Thoracic aorta (tissue), 2 donors: ENCODE results near the gene HACE1. TPM values are rescaled to one million over a fixed set of nuclear protein-coding genes. Genes with fewer than 3 reads are reported as not detected.

Experiments
- ATAC-seq: fragments of 150-250 bp; one replicate; pipeline ENCODE4 v1.8.0; 2017; ENCODE audit warnings: low read depth; ENCODE audit not compliant: insufficient number of reproducible peaks, low FRiP score
- DNase-seq: peaks from one replicate; pipeline ENCODE4 v3.0.0-alpha.2; 2020; ENCODE audit warnings: low spot score
- H3K27ac ChIP-seq, 2 donors: fragments of 200-600 bp; sonication (generic); 1 replicate in 1 of 2; 2 replicates in 1 of 2; pipeline ENCODE4 v1.5.1; 2016; ENCODE audit warnings: mild to moderate bottlenecking in 2 of 2, moderate library complexity in 2 of 2
- H3K27me3 ChIP-seq: fragments of 200-600 bp; sonication (generic); replicated peaks from 2 replicates; pipeline ENCODE4 v1.6.0; 2016; ENCODE audit warnings: mild to moderate bottlenecking; ENCODE audit not compliant: insufficient read depth
- H3K36me3 ChIP-seq: fragments of 200-600 bp; sonication (generic); one replicate; pipeline ENCODE4 v1.5.1; 2016
- H3K4me1 ChIP-seq, 2 donors: fragments of 200-600 bp; sonication (generic); 1 replicate in 1 of 2; 2 replicates in 1 of 2; pipeline versions ENCODE4 v1.5.1 to v1.6.0; 2016; ENCODE audit warnings: low read depth in 2 of 2, mild to moderate bottlenecking in 1 of 2; ENCODE audit not compliant: control insufficient read depth in 1 of 2
- H3K4me3 ChIP-seq: fragments of 200-600 bp; sonication (generic); 2 replicates; pipeline ENCODE4 v1.5.1; 2016; ENCODE audit warnings: mild to moderate bottlenecking
- H3K9me3 ChIP-seq: fragments of 200-600 bp; sonication (generic); 2 replicates; pipeline ENCODE4 v1.5.1; 2016
- total RNA-seq, 2 donors: library from RNA; depleted of rRNA; stranded (reverse); fragments of >200 nt; gene quantifications; one replicate each; pipeline versions ENCODE4 v1.1.0 to v1.2.3, GENCODE V29; 2016
- TF ChIP-seq, protein P1 (sequence below): fragments of 200-600 bp; sonication (generic); IDR thresholded peaks from one replicate; pipeline ENCODE4 v1.5.1; 2019; ENCODE audit warnings: antibody characterized with exemption

HACE1 gene
- total RNA-seq, 2 donors from 2014 or later, result 17.0 to 20.7 TPM

DNA sequence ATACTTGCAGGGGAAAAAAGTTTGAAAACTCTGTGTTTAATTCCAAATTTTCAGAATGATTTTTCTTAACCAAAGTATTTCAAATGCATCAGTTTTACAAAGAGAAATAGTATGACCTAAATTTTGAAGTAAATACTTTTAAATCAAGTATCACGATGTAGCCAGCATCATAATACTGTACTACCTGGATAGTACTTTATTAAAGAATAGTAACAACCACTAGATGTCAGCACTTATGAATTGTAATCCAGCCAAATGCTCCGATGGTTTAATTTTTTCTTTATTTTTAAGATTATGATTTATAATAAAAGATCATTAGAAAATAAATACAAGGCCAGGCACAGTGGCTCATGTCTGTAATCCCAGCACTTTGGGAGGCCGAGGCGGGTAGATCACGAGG lies 37.2 kb upstream of the HACE1 start:
- no peak overlapping the region for H3K4me3 ChIP-seq
- no peak for ATAC-seq
- TF ChIP-seq, protein P1, sequence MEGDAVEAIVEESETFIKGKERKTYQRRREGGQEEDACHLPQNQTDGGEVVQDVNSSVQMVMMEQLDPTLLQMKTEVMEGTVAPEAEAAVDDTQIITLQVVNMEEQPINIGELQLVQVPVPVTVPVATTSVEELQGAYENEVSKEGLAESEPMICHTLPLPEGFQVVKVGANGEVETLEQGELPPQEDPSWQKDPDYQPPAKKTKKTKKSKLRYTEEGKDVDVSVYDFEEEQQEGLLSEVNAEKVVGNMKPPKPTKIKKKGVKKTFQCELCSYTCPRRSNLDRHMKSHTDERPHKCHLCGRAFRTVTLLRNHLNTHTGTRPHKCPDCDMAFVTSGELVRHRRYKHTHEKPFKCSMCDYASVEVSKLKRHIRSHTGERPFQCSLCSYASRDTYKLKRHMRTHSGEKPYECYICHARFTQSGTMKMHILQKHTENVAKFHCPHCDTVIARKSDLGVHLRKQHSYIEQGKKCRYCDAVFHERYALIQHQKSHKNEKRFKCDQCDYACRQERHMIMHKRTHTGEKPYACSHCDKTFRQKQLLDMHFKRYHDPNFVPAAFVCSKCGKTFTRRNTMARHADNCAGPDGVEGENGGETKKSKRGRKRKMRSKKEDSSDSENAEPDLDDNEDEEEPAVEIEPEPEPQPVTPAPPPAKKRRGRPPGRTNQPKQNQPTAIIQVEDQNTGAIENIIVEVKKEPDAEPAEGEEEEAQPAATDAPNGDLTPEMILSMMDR, result no peak
- DNase-seq, result no peak
- no peaks in the 10 kb centered on the region for H3K4me1 ChIP-seq
- H3K9me3 ChIP-seq, result no peaks in the 10 kb centered on the region
- H3K27me3 ChIP-seq, result no peaks in the 10 kb centered on the region
- no peaks in the 10 kb centered on the region for H3K36me3 ChIP-seq
- no peak overlapping the region for H3K27ac ChIP-seq

DNA sequence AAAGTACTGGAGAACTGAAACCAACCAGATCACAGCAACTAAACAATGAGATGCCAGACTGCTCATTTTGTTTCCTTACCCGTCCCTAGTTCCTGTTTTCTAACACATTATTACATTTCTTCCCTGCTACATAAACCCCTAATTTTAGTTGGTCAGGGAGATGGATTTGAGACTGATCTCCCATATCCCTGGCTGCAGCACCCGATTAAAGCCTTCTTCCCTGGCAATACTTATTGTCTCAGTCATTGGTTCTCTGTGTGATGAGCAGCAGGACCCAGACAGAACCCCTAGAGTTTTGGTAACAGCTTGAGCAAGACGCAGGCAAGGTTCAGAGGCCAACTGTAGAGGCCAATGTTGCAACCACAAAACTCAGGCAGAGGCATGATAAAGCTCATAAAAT lies 28.3 kb upstream of the HACE1 start:
- no peaks in the 10 kb centered on the region for H3K36me3 ChIP-seq
- DNase-seq, result no peak
- H3K9me3 ChIP-seq, result no peaks in the 10 kb centered on the region
- no peak overlapping the region for H3K27ac ChIP-seq
- TF ChIP-seq, protein P1, result no peak
- H3K4me3 ChIP-seq, result no peak overlapping the region
- H3K27me3 ChIP-seq, result no peaks in the 10 kb centered on the region
- no peaks in the 10 kb centered on the region for H3K4me1 ChIP-seq
- no peak for ATAC-seq

DNA sequence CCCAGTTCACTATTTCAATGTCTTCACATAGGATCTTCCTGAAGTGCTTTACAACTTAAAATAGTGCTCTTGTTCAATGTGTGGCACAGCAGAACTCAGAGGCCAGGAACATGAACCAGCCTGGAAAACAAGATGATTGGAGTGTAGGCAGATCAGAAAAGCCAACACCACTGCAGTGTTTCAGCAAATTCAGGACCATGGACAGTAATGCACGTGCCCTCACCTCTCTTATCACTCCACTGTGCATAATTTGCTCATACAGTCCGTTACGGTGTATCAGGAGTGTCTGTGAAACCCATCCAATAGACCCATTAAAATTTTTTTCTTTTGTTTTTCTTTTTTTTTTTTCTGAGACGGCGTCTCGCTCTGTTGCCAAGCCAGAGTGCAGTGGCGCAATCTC lies 27.6 kb upstream of the HACE1 start:
- ATAC-seq (no peak), DNase-seq (no peak)
- H3K27ac ChIP-seq, result no peak overlapping the region
- H3K4me3 ChIP-seq, result no peak overlapping the region
- H3K4me1 ChIP-seq, result no peaks in the 10 kb centered on the region
- no peaks in the 10 kb centered on the region for H3K36me3 ChIP-seq
- H3K27me3 ChIP-seq, result no peaks in the 10 kb centered on the region
- TF ChIP-seq, protein P1, result no peak
- no peaks in the 10 kb centered on the region for H3K9me3 ChIP-seq

DNA sequence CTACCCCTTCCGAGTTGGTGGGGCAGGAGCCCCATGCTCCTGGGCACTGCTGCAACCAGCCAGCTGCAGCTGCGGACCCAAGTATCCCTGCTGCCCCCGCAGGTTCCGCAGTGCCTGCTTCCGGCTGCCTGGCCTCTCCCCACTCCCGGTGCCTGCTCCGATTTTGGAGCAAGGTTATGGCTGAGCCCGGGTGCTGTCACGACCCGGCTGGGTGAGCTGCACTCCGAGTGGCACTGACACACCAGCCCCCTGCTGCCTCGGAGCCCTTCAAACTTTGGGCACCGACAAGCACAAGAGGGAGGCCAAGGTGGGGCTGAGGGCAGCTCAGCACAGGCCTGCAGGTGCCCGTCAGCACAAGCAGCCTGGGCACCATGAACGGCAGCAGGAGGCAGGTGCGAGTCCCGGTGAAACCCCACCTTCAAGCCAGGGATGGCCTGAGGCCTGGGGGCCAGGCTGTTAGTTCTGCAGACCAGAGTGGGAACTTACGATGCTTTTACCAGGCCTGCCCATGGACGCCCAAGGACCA lies 25.9 kb upstream of the HACE1 start:
- Histone ChIP-seq H3K9me3 (no peaks in the 10 kb centered on the region), H3K27ac (no peak overlapping the region), H3K4me3 (no peak overlapping the region), H3K27me3 (no peaks in the 10 kb centered on the region), H3K36me3 (no peaks in the 10 kb centered on the region), H3K4me1 (no peaks in the 10 kb centered on the region)
- no peak for DNase-seq
- TF ChIP-seq, protein P1, result no peak
- ATAC-seq, result no peak

DNA sequence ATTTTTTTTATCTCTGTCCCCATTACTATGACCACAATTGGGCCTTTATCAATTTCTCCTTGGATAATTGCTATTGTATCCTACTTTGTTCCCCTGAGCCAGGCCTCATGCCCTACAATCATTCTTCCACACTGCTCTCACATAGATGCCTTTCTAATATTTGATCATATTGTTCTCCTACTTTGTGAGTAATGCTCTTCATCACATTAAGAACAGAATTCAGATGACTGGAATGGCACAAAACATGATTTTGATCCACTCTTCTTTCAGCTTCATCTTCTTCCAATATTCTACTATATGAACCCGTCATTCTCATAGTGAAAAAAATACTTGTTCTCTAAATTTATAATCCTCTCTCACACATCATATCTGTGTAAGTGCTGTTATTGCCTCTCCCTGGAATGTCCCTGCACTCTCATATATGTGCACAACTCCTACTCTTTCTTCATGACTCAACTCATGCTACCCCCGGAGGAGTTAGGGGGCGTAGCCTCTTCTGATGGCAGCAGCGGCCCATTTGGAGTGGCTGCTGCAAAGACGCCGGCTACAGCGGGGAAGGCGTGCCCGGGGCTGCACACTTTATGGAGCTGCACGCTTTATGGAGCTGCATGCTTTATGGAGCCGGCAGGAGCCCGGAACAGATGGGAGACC lies 25.3 kb upstream of the HACE1 start:
- Histone ChIP-seq H3K27me3 (no peaks in the 10 kb centered on the region), H3K4me1 (no peaks in the 10 kb centered on the region), H3K9me3 (no peaks in the 10 kb centered on the region), H3K4me3 (no peak overlapping the region), H3K27ac (no peak overlapping the region), H3K36me3 (no peaks in the 10 kb centered on the region)
- ATAC-seq (no peak), DNase-seq (no peak)
- TF ChIP-seq, protein P1, result no peak
